ENCODE results near the gene GRM2. TPM values are rescaled to one million over a fixed set of nuclear protein-coding genes. Genes with fewer than 3 reads are reported as not detected.

Gene GRM2
- total RNA-seq, 2 experiments from 2014 or later, result 0.06 to 0.29 TPM

- H3K27ac ChIP-seq (ENCODE audit: low read depth, low read length, poor library complexity, severe bottlenecking), result no peak overlapping the region
- no TSS peak for BruUV-seq (replicated peaks)
- H3K9me2 ChIP-seq (ENCODE audit: insufficient read depth, low read length), result no peaks in the 10 kb centered on the region
- no peaks in the 10 kb centered on the region for H3K9me3 ChIP-seq (ENCODE audit: low read length)
- no peak for DNase-seq (ENCODE audit: low spot score)
- intact Hi-C loops (cut with micrococcal nuclease; ENCODE audit: unreplicated experiment), result no loop called here
- POLR2A ChIA-PET, result interaction anchor here (0.8 kb wide), 1 partner anchor 9 kb away, joined by 3 read pairs; no protein-coding TSS in a partner anchor
- no peak overlapping the region for H2AFZ ChIP-seq (ENCODE audit: low read length)
- CTCF ChIA-PET (ENCODE audit: unreplicated experiment), result no interaction called here
- H3K36me3 ChIP-seq (ENCODE audit: insufficient read depth, low read length), result peaks cover 21% of the 10 kb centered on the region
- no peaks in the 10 kb centered on the region for H3K4me1 ChIP-seq (ENCODE audit: insufficient read depth, low read length, poor library complexity, severe bottlenecking)
- no peak overlapping the region for H3K4me2 ChIP-seq (ENCODE audit: low read length)
- no peak overlapping the region for H3K4me3 ChIP-seq (ENCODE audit: low read depth, low read length, poor library complexity, severe bottlenecking)
- TF ChIP-seq EZH2phosphoT487 (IDR thresholded peaks at IDR 0.05; ENCODE audit: borderline replicate concordance, low read depth, low read length) (no peak), CTCF (conservative IDR thresholded peaks at IDR 0.05; ENCODE audit: low read length) (no peak)
- no peaks in the 10 kb centered on the region for H4K20me1 ChIP-seq (ENCODE audit: insufficient read depth, low read length)
- H3K79me2 ChIP-seq (ENCODE audit: insufficient read depth, low read depth, low read length), result no peaks in the 10 kb centered on the region
Observed at GRCh38 chr3:51704511-51704950, 2.3 kb upstream of the GRM2 start.

- Histone ChIP-seq H4K20me1 (ENCODE audit: insufficient read depth, low read length) (no peaks in the 10 kb centered on the region), H3K27ac (ENCODE audit: low read depth, low read length, poor library complexity, severe bottlenecking) (no peak overlapping the region), H3K79me2 (ENCODE audit: insufficient read depth, low read depth, low read length) (no peaks in the 10 kb centered on the region), H2AFZ (ENCODE audit: low read length) (no peak overlapping the region), H3K9me3 (ENCODE audit: low read length) (no peaks in the 10 kb centered on the region), H3K9me2 (ENCODE audit: insufficient read depth, low read length) (no peaks in the 10 kb centered on the region), H3K36me3 (ENCODE audit: insufficient read depth, low read length) (peaks cover 12% of the 10 kb centered on the region; the same call in 1 of the 2 replicates), H3K4me2 (ENCODE audit: low read length) (no peak overlapping the region), H3K4me1 (ENCODE audit: insufficient read depth, low read length, poor library complexity, severe bottlenecking) (no peaks in the 10 kb centered on the region), H3K4me3 (ENCODE audit: low read depth, low read length, poor library complexity, severe bottlenecking) (no peak overlapping the region)
- intact Hi-C loops (cut with micrococcal nuclease; ENCODE audit: unreplicated experiment), result no loop called here
- ChIA-PET POLR2A (interaction anchor here (0.5 kb wide), 1 partner anchor 100 kb away, joined by 3 read pairs; no protein-coding TSS in a partner anchor), CTCF (ENCODE audit: unreplicated experiment) (no interaction called here)
- TF ChIP-seq EZH2phosphoT487 (IDR thresholded peaks at IDR 0.05; ENCODE audit: borderline replicate concordance, low read depth, low read length), result no peak
- no peak for TF ChIP-seq CTCF (conservative IDR thresholded peaks at IDR 0.05; ENCODE audit: low read length)
- no TSS peak for BruUV-seq (replicated peaks)
- no peak for DNase-seq (ENCODE audit: low spot score)
Observed at GRCh38 chr3:51705276-51706020, 1.4 kb upstream of the GRM2 start.

- POLR2A ChIA-PET, result interaction anchor here (0.5 kb wide), 1 partner anchor 101 kb away, joined by 3 read pairs; no protein-coding TSS in a partner anchor
- Histone ChIP-seq H3K4me3 (ENCODE audit: low read depth, low read length, poor library complexity, severe bottlenecking) (no peak overlapping the region), H3K79me2 (ENCODE audit: insufficient read depth, low read depth, low read length) (no peaks in the 10 kb centered on the region), H2AFZ (ENCODE audit: low read length) (no peak overlapping the region), H3K9me3 (ENCODE audit: low read length) (no peaks in the 10 kb centered on the region), H4K20me1 (ENCODE audit: insufficient read depth, low read length) (no peaks in the 10 kb centered on the region), H3K9me2 (ENCODE audit: insufficient read depth, low read length) (no peaks in the 10 kb centered on the region), H3K27ac (ENCODE audit: low read depth, low read length, poor library complexity, severe bottlenecking) (no peak overlapping the region), H3K36me3 (ENCODE audit: insufficient read depth, low read length) (peaks cover 12% of the 10 kb centered on the region; the same call in 1 of the 2 replicates), H3K4me1 (ENCODE audit: insufficient read depth, low read length, poor library complexity, severe bottlenecking) (no peaks in the 10 kb centered on the region), H3K4me2 (ENCODE audit: low read length) (no peak overlapping the region)
- intact Hi-C loops (cut with micrococcal nuclease; ENCODE audit: unreplicated experiment), result no loop called here
- no peak for DNase-seq (ENCODE audit: low spot score)
- CTCF ChIA-PET (ENCODE audit: unreplicated experiment), result no interaction called here
- no peak for TF ChIP-seq EZH2phosphoT487 (IDR thresholded peaks at IDR 0.05; ENCODE audit: borderline replicate concordance, low read depth, low read length)
- TF ChIP-seq CTCF (conservative IDR thresholded peaks at IDR 0.05; ENCODE audit: low read length), result no peak
- no TSS peak for BruUV-seq (replicated peaks)
Observed at GRCh38 chr3:51706021-51706485, 815 bp upstream of the GRM2 start.
